ENCODE data around the gene RAPGEF4.

DNA sequence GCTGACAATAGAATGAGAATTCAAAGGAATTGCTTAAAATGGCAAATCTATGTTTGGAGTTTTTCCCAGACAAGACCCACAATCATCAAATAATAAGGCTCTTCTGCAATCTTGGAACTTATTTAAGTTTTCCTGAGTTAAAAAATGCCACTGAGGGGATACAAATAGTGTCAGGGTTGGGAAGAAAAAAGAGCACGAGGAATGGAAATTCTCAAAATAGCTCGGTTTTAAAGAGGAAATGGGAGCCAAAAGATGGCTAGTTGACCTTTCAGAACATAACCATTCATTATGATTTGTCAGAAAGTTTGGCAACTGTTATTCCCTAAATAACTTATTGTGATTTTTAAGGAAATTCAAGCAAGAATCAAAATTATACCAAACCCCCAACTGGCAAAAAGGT, 127.7 kb downstream of the RAPGEF4 start:
- TF ChIP-seq POLR2A (IDR thresholded peaks at IDR 0.05): no peak
- TF ChIP-seq, protein P1, sequence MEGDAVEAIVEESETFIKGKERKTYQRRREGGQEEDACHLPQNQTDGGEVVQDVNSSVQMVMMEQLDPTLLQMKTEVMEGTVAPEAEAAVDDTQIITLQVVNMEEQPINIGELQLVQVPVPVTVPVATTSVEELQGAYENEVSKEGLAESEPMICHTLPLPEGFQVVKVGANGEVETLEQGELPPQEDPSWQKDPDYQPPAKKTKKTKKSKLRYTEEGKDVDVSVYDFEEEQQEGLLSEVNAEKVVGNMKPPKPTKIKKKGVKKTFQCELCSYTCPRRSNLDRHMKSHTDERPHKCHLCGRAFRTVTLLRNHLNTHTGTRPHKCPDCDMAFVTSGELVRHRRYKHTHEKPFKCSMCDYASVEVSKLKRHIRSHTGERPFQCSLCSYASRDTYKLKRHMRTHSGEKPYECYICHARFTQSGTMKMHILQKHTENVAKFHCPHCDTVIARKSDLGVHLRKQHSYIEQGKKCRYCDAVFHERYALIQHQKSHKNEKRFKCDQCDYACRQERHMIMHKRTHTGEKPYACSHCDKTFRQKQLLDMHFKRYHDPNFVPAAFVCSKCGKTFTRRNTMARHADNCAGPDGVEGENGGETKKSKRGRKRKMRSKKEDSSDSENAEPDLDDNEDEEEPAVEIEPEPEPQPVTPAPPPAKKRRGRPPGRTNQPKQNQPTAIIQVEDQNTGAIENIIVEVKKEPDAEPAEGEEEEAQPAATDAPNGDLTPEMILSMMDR (IDR thresholded peaks at IDR 0.05): no peak
